DND-41 (cell line): ENCODE data around the gene PTPRA.

Experiments used
- ATAC-seq: fragments of 200-7000 bp; cut with Tn5 transposase; 3 replicates; pipeline ENCODE4 v1.9.1; 2021; ENCODE audit warnings: low read depth; ENCODE audit not compliant: insufficient read depth
- DNase-seq: peaks from one replicate; pipeline ENCODE4 v3.0.0-alpha.2; 2020
- H2AFZ ChIP-seq: 2 replicates; pipeline ENCODE4 v1.6.0; 2012; ENCODE audit warnings: low read depth, low read length
- H3K27ac ChIP-seq: 2 replicates; pipeline ENCODE4 v1.5.1; 2012; ENCODE audit warnings: low read length, inconsistent platforms
- H3K27me3 ChIP-seq: fragments of 200-600 bp; sonication (generic); 2 replicates; pipeline ENCODE4 v1.6.0; 2012; ENCODE audit warnings: low read length, mild to moderate bottlenecking, inconsistent platforms; ENCODE audit not compliant: insufficient read depth, poor library complexity
- H3K36me3 ChIP-seq: 2 replicates; pipeline ENCODE4 v1.5.1; 2012; ENCODE audit warnings: low read length, inconsistent platforms; ENCODE audit not compliant: insufficient read depth
- H3K4me1 ChIP-seq: 2 replicates; pipeline ENCODE4 v1.5.1; 2012; ENCODE audit warnings: mild to moderate bottlenecking, low read length; ENCODE audit not compliant: insufficient read depth
- H3K4me2 ChIP-seq: 2 replicates; pipeline ENCODE4 v1.6.0; 2012; ENCODE audit warnings: mild to moderate bottlenecking, moderate library complexity, low read length, inconsistent platforms; ENCODE audit not compliant: insufficient read depth
- H3K4me3 ChIP-seq, 2 experiments: fragments of 200-600 bp in 1 of 2; shearing (Covaris generic) in 1 of 2; 2 replicates each; pipeline ENCODE4 v1.5.1; 2012 to 2016; ENCODE audit warnings: inconsistent platforms in 2 of 2, low read length in 2 of 2, mild to moderate bottlenecking in 2 of 2, low read depth in 1 of 2, moderate library complexity in 1 of 2
- H3K79me2 ChIP-seq: 2 replicates; pipeline ENCODE4 v1.6.0; 2012; ENCODE audit warnings: low read length, inconsistent platforms; ENCODE audit not compliant: insufficient read depth
- H3K9ac ChIP-seq: 2 replicates; pipeline ENCODE4 v1.6.0; 2012; ENCODE audit warnings: low read depth, mild to moderate bottlenecking, inconsistent platforms, low read length, moderate library complexity
- H3K9me3 ChIP-seq: 2 replicates; pipeline ENCODE4 v1.5.1; 2012; ENCODE audit warnings: low read length, moderate library complexity, mild to moderate bottlenecking, inconsistent platforms; ENCODE audit not compliant: insufficient read depth, severe bottlenecking
- H4K20me1 ChIP-seq: 2 replicates; pipeline ENCODE4 v1.6.0; 2012; ENCODE audit warnings: low read length; ENCODE audit not compliant: insufficient read depth
- CTCF ChIP-seq: IDR thresholded peaks from 2 replicates; pipeline ENCODE4 v1.5.1; 2012; ENCODE audit warnings: borderline replicate concordance, low read length, moderate library complexity, mild to moderate bottlenecking; ENCODE audit not compliant: poor library complexity, severe bottlenecking; ENCODE audit errors: extremely low read depth
- EZH2 ChIP-seq: IDR thresholded peaks from 3 replicates; pipeline ENCODE4 v1.6.1; 2012; ENCODE audit warnings: borderline replicate concordance, low read depth, mild to moderate bottlenecking, moderate library complexity, low read length, inconsistent platforms; ENCODE audit not compliant: severe bottlenecking

PTPRA gene

GRCh38 chr20:2838170-2838797 lies 35.0 kb upstream of the PTPRA start:
- TF ChIP-seq CTCF = no peak
- TF ChIP-seq EZH2 = no peak
- H3K9me3 ChIP-seq = no peaks in the 10 kb centered on the region
- ATAC-seq = no peak
- H2AFZ ChIP-seq = no peak overlapping the region
- no peak overlapping the region for H3K27ac ChIP-seq
- H3K4me2 ChIP-seq = no peak overlapping the region
- peak; percentile 9 for DNase-seq
- no peaks in the 10 kb centered on the region for H4K20me1 ChIP-seq
- no peaks in the 10 kb centered on the region for H3K79me2 ChIP-seq
- peaks cover 10% of the 10 kb centered on the region for H3K27me3 ChIP-seq
- H3K36me3 ChIP-seq = no peaks in the 10 kb centered on the region
- H3K4me1 ChIP-seq = peaks cover 22% of the 10 kb centered on the region
- H3K9ac ChIP-seq = no peak overlapping the region
- no peak overlapping the region for H3K4me3 ChIP-seq

DNA sequence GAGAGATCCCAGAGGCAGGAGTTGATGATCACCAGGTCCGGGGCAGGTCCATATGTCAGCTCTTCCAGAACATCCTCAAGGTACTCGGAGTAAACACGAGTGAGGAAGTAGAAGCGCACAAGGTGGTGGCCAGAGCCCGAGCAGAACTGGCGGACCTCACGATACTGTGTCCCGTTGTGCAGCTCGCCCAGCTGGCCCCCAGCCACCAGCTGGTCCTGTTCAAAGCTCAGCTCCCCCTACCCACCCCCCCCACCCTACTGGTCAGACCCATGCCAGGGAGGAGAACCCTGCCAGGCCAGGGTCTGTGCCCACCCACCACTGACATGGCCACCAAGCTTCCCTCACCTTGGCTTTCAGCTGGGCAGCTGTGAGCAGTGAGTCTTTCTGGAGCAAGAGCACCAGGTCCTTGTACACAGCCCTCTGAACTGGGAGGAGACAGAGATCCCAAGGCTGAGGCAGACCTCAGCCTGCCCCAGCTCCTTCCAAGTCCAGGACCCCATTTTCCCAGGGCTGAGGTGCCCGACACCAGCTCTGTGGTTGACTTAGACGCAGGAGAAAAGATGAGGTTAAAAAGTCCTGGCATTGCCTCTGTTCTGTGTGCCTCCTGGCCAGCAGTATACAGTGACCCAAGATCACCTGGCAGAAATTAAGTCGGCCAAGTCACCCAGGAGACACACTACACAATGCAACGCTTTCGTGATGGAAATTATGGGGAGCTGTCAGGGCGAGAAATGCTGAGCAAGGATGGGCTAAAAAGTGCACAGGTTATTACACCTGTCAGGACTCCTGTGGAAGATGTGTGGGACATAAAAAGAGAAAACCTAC lies 34.2 kb upstream of the PTPRA start:
- DNase-seq = peak; percentile 3
- H3K4me3 ChIP-seq = no peak overlapping the region

DNA sequence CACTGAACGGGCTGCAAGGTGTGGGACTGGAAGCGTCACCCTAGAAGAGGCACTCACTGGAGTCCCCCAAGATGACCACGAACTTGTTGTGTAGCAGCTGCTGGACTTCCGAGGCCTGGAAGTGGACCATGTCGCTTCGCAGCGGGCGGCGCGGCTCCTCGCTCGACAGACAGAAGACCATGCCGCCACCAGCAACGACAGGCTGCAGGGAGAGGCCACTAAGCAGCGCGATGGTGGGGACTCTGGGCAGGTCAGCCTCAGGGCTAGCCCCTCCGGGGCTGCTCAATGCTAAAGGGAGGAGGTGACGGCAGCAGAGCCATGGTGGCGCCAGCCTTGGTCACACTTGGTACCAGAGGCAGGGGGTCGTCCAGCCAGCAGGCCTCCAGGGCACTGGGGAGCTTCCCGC lies 33.5 kb upstream of the PTPRA start:
- H4K20me1 ChIP-seq = no peaks in the 10 kb centered on the region
- H3K4me1 ChIP-seq = peaks cover 22% of the 10 kb centered on the region
- peak overlapping the region; percentile 100 for H2AFZ ChIP-seq
- DNase-seq = peak; percentile 5
- H3K9ac ChIP-seq = peak overlapping the region; percentile 61; the same call in 1 of the 2 replicates
- H3K4me3 ChIP-seq = peak overlapping the region in 1 of 2 experiments; percentile 80; a peak in 2 of 4 replicates
- ATAC-seq = no peak
- H3K4me2 ChIP-seq = peak overlapping the region; percentile 95
- H3K27me3 ChIP-seq = no peaks in the 10 kb centered on the region
- TF ChIP-seq EZH2 (no peak), CTCF (no peak)
- H3K27ac ChIP-seq = no peak overlapping the region
- no peaks in the 10 kb centered on the region for H3K79me2 ChIP-seq
- H3K9me3 ChIP-seq = no peaks in the 10 kb centered on the region
- no peaks in the 10 kb centered on the region for H3K36me3 ChIP-seq

More for the DNA sequence above, 34.2 kb upstream of the PTPRA start:
- peak overlapping the region; percentile 95; the same call in 1 of the 2 replicates for H3K4me2 ChIP-seq
- ATAC-seq = no peak
- no peak overlapping the region for H3K27ac ChIP-seq
- H2AFZ ChIP-seq = no peak overlapping the region
- H4K20me1 ChIP-seq = no peaks in the 10 kb centered on the region
- H3K9me3 ChIP-seq = no peaks in the 10 kb centered on the region
- peaks cover 4% of the 10 kb centered on the region for H3K27me3 ChIP-seq
- no peaks in the 10 kb centered on the region for H3K36me3 ChIP-seq
- TF ChIP-seq CTCF (no peak), EZH2 (no peak)
- peaks cover 22% of the 10 kb centered on the region for H3K4me1 ChIP-seq
- H3K79me2 ChIP-seq = no peaks in the 10 kb centered on the region
- no peak overlapping the region for H3K9ac ChIP-seq
